HepG2 (cell line): Measurements from ENCODE around the gene MTMR1. TPM values are rescaled to one million over a fixed set of nuclear protein-coding genes. Genes with fewer than 3 reads are reported as not detected.
A peak's percentile ranks its signal among the peaks of the same experiment; 100 is the strongest.

Experiments used
- FIP1L1 ChIP-seq: fragments of 200-400 bp; formaldehyde crosslinking; IDR thresholded peaks from 2 replicates; pipeline ENCODE4 v1.6.1; 2018; ENCODE audit warnings: low read depth, mild to moderate bottlenecking, low read length, moderate library complexity, borderline replicate concordance; ENCODE audit not compliant: insufficient read depth
- HNF4G ChIP-seq, 2 experiments: sonication (generic) in 1 of 2; formaldehyde crosslinking in 1 of 2; IDR thresholded peaks; 2 replicates each; pipeline versions ENCODE4 v1.4.0 to v1.6.1; 2011 to 2020; ENCODE audit warnings: borderline replicate concordance in 2 of 2, low read depth in 2 of 2, mild to moderate bottlenecking in 2 of 2, low read length in 1 of 2, missing genetic modification reagents in 1 of 2, moderate library complexity in 1 of 2
- MAFF ChIP-seq: IDR thresholded peaks from 2 replicates; pipeline ENCODE4 v1.6.1; 2011; ENCODE audit warnings: low read depth, low read length, improper control_type of control experiment
- POLR2A ChIP-seq, 2 experiments: IDR thresholded peaks; 2 replicates each; pipeline ENCODE4 v1.6.1; 2011; ENCODE audit warnings: low read depth in 2 of 2, low read length in 2 of 2, mild to moderate bottlenecking in 1 of 2, moderate library complexity in 1 of 2; ENCODE audit not compliant: insufficient read depth in 1 of 2
- RAD51 ChIP-seq: fragments of 450-650 bp; IDR thresholded peaks from 2 replicates; pipeline ENCODE4 v1.6.1; 2016; ENCODE audit warnings: borderline replicate concordance
- REXO4 ChIP-seq: sonication (generic); formaldehyde crosslinking; IDR thresholded peaks from 2 replicates; pipeline ENCODE4 v1.8.0; 2022; ENCODE audit warnings: missing genetic modification reagents, mild to moderate bottlenecking, borderline replicate concordance
- SOX6 ChIP-seq, 2 experiments: fragments of 450-650 bp in 1 of 2; sonication (generic) in 1 of 2; formaldehyde crosslinking in 1 of 2; IDR thresholded peaks; 2 replicates each; pipeline versions ENCODE4 v1.4.0 to v1.6.1; 2017 to 2020; ENCODE audit warnings: antibody characterized with exemption in 1 of 2, mild to moderate bottlenecking in 1 of 2, missing genetic modification reagents in 1 of 2
- TGIF2 ChIP-seq: IDR thresholded peaks from 2 replicates; pipeline ENCODE4 v1.6.1; 2016; ENCODE audit warnings: control low read depth, missing compliant biosample characterization
- ZFP41 ChIP-seq: sonication (generic); formaldehyde crosslinking; IDR thresholded peaks from 2 replicates; pipeline ENCODE4 v1.4.0; 2020; ENCODE audit warnings: mild to moderate bottlenecking, missing genetic modification reagents, borderline replicate concordance
- polyA plus RNA-seq, 8 experiments: library from polyadenylated mRNA; depleted of rRNA in 3 of 8; stranded (reverse) in 7 of 8; unstranded in 1 of 8; fragments of >200 nt; fragmentation: Illumina TruSeq in 4 of 8; extraction: Trizol in 4 of 8; gene quantifications; 2 replicates each; pipeline versions ENCODE4 v1.2.1 to v1.2.3, GENCODE V29; 2011 to 2016; ENCODE audit warnings: low read depth in 4 of 8, missing spikeins in 1 of 8, mixed read lengths in 1 of 8; ENCODE audit not compliant: insufficient read depth in 1 of 8
- total RNA-seq, 5 experiments: library from RNA; depleted of rRNA; stranded (reverse); fragments of >200 nt; fragmentation: Illumina TruSeq; extraction: Trizol; gene quantifications; 2 replicates each; pipeline ENCODE4 v1.2.3, GENCODE V29; 2016; ENCODE audit warnings: low read depth in 1 of 5
- TF ChIP-seq, protein P1 (sequence below): sonication (generic); formaldehyde crosslinking; IDR thresholded peaks from 2 replicates; pipeline ENCODE4 v1.8.0; 2023; ENCODE audit warnings: mild to moderate bottlenecking, missing genetic modification reagents
- TF ChIP-seq, protein P2 (sequence below): sonication (generic); formaldehyde crosslinking; IDR thresholded peaks from 2 replicates; pipeline ENCODE4 v1.4.0; 2020; ENCODE audit warnings: missing genetic modification reagents
- TF ChIP-seq, protein P3 (sequence below): IDR thresholded peaks from 2 replicates; pipeline ENCODE4 v1.6.1; 2016; ENCODE audit warnings: low read depth
- TF ChIP-seq, protein P4 (sequence below), 2 experiments: IDR thresholded peaks; 2 replicates each; pipeline ENCODE4 v1.6.1; 2011 to 2012; ENCODE audit warnings: low read length in 2 of 2, borderline replicate concordance in 1 of 2, low read depth in 1 of 2, mild to moderate bottlenecking in 1 of 2, moderate library complexity in 1 of 2

MTMR1 gene
- total and polyA plus RNA-seq, 2 of the 13 experiments (the other 11 are each of a cell fraction or from before 2014, with no cell fraction given) = 8.9 to 11.1 TPM

DNA sequence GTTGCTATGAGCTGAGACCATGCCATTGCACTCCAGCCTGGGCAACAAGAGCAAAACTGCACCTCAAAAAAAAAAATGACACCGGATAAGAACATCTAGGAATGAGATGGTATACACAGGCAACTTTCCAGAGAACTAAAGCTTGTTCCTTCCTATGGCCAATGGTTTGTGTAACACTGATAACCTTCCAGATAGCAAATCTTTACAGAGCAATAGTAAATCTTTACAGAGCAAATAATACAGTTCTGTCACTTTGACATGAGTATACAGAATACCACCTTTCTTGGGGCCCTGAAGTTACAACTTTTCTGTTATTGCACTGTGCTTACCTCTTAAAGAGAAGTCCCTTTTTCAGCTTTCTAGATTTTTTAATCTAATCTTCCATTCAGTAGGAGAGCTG is 113.6 kb downstream of the MTMR1 start (continued):
- TF ChIP-seq HNF4G (IDR thresholded peaks at IDR 0.05; ENCODE audit: borderline replicate concordance, low read depth, low read length) (no peak), HNF4G (CRISPR knock-in tag; IDR thresholded peaks at IDR 0.05; ENCODE audit: borderline replicate concordance, low read depth) (no peak), SOX6 (IDR thresholded peaks at IDR 0.05) (no peak), SOX6 (CRISPR knock-in tag; IDR thresholded peaks at IDR 0.05) (peak; percentile 20; the same call in 1 of the 2 replicates), TGIF2 (no peak), MAFF (no peak), RAD51 (no peak), REXO4 (CRISPR knock-in tag) (no peak), FIP1L1 (no peak), ZFP41 (no peak), POLR2A (IDR thresholded peaks at IDR 0.05; ENCODE audit: insufficient read depth in 1 of 2, low read depth in 2 of 2, low read length in 2 of 2) (no peak)
- TF ChIP-seq, protein P1, sequence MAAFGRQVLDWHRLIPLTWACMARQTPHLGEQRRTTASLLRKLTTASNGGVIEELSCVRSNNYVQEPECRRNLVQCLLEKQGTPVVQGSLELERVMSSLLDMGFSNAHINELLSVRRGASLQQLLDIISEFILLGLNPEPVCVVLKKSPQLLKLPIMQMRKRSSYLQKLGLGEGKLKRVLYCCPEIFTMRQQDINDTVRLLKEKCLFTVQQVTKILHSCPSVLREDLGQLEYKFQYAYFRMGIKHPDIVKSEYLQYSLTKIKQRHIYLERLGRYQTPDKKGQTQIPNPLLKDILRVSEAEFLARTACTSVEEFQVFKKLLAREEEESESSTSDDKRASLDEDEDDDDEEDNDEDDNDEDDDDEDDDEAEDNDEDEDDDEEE (CRISPR knock-in tag) = no peak
- TF ChIP-seq, protein P2, sequence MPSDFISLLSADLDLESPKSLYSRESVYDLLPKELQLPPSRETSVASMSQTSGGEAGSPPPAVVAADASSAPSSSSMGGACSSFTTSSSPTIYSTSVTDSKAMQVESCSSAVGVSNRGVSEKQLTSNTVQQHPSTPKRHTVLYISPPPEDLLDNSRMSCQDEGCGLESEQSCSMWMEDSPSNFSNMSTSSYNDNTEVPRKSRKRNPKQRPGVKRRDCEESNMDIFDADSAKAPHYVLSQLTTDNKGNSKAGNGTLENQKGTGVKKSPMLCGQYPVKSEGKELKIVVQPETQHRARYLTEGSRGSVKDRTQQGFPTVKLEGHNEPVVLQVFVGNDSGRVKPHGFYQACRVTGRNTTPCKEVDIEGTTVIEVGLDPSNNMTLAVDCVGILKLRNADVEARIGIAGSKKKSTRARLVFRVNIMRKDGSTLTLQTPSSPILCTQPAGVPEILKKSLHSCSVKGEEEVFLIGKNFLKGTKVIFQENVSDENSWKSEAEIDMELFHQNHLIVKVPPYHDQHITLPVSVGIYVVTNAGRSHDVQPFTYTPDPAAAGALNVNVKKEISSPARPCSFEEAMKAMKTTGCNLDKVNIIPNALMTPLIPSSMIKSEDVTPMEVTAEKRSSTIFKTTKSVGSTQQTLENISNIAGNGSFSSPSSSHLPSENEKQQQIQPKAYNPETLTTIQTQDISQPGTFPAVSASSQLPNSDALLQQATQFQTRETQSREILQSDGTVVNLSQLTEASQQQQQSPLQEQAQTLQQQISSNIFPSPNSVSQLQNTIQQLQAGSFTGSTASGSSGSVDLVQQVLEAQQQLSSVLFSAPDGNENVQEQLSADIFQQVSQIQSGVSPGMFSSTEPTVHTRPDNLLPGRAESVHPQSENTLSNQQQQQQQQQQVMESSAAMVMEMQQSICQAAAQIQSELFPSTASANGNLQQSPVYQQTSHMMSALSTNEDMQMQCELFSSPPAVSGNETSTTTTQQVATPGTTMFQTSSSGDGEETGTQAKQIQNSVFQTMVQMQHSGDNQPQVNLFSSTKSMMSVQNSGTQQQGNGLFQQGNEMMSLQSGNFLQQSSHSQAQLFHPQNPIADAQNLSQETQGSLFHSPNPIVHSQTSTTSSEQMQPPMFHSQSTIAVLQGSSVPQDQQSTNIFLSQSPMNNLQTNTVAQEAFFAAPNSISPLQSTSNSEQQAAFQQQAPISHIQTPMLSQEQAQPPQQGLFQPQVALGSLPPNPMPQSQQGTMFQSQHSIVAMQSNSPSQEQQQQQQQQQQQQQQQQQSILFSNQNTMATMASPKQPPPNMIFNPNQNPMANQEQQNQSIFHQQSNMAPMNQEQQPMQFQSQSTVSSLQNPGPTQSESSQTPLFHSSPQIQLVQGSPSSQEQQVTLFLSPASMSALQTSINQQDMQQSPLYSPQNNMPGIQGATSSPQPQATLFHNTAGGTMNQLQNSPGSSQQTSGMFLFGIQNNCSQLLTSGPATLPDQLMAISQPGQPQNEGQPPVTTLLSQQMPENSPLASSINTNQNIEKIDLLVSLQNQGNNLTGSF (CRISPR knock-in tag) = no peak
- TF ChIP-seq, protein P3, sequence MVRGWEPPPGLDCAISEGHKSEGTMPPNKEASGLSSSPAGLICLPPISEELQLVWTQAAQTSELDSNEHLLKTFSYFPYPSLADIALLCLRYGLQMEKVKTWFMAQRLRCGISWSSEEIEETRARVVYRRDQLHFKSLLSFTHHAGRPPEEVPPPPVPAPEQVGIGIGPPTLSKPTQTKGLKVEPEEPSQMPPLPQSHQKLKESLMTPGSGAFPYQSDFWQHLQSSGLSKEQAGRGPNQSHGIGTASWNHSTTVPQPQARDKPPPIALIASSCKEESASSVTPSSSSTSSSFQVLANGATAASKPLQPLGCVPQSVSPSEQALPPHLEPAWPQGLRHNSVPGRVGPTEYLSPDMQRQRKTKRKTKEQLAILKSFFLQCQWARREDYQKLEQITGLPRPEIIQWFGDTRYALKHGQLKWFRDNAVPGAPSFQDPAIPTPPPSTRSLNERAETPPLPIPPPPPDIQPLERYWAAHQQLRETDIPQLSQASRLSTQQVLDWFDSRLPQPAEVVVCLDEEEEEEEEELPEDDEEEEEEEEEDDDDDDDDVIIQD = no peak
- TF ChIP-seq, protein P4, sequence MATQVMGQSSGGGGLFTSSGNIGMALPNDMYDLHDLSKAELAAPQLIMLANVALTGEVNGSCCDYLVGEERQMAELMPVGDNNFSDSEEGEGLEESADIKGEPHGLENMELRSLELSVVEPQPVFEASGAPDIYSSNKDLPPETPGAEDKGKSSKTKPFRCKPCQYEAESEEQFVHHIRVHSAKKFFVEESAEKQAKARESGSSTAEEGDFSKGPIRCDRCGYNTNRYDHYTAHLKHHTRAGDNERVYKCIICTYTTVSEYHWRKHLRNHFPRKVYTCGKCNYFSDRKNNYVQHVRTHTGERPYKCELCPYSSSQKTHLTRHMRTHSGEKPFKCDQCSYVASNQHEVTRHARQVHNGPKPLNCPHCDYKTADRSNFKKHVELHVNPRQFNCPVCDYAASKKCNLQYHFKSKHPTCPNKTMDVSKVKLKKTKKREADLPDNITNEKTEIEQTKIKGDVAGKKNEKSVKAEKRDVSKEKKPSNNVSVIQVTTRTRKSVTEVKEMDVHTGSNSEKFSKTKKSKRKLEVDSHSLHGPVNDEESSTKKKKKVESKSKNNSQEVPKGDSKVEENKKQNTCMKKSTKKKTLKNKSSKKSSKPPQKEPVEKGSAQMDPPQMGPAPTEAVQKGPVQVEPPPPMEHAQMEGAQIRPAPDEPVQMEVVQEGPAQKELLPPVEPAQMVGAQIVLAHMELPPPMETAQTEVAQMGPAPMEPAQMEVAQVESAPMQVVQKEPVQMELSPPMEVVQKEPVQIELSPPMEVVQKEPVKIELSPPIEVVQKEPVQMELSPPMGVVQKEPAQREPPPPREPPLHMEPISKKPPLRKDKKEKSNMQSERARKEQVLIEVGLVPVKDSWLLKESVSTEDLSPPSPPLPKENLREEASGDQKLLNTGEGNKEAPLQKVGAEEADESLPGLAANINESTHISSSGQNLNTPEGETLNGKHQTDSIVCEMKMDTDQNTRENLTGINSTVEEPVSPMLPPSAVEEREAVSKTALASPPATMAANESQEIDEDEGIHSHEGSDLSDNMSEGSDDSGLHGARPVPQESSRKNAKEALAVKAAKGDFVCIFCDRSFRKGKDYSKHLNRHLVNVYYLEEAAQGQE (IDR thresholded peaks at IDR 0.05; ENCODE audit: borderline replicate concordance in 1 of 2, low read depth in 1 of 2, low read length in 2 of 2) = 0 out of 4 replicates have a peak, but pooled peaks of 1 of the 2 experiments have one; percentile 28
